GM19468 (cell line): ENCODE results near the gene FHL1.
"Not testable (repeated sequence)": the region's sequence is repeated elsewhere in the genome, so short reads cannot be mapped to it uniquely, and the experiment has no call there.

Source experiments
- ATAC-seq: cut with Tn5 transposase; IDR thresholded peaks from one replicate; pipeline ENCODE4 v1.9.1; 2021; ENCODE audit warnings: mild to moderate bottlenecking, moderate library complexity, moderate number of reproducible peaks; ENCODE audit not compliant: unreplicated experiment; ENCODE audit errors: extremely low read depth

FHL1 gene

GRCh38 chrX:136205882-136206380, 58.6 kb downstream of the FHL1 start:
- ATAC-seq, result no peak

- ATAC-seq, result no peak
Observed at GRCh38 chrX:136206916-136207315, 59.6 kb downstream of the FHL1 start.

GRCh38 chrX:136207546-136207945, 60.2 kb downstream of the FHL1 start:
- ATAC-seq, result no peak

- no peak for ATAC-seq
Observed at GRCh38 chrX:136209016-136209738, 61.8 kb downstream of the FHL1 start.

GRCh38 chrX:136209751-136210150, 62.4 kb downstream of the FHL1 start:
- ATAC-seq, result no peak

- no peak for ATAC-seq
Observed at GRCh38 chrX:136210243-136210642, 62.9 kb downstream of the FHL1 start.

- no peak for ATAC-seq
Observed at GRCh38 chrX:136210806-136211205, 63.5 kb downstream of the FHL1 start.

- ATAC-seq, result no peak
Observed at GRCh38 chrX:136211766-136212556, 64.6 kb downstream of the FHL1 start.

- no peak for ATAC-seq
Observed at GRCh38 chrX:136212557-136213111, 65.3 kb downstream of the FHL1 start.

- no peak for ATAC-seq
Observed at GRCh38 chrX:136214551-136214950, 67.2 kb downstream of the FHL1 start.

GRCh38 chrX:136215559-136215958, 68.2 kb downstream of the FHL1 start:
- ATAC-seq, result no peak

GRCh38 chrX:136219893-136220292, 72.6 kb downstream of the FHL1 start:
- ATAC-seq, result no peak

GRCh38 chrX:136220540-136220939, 73.2 kb downstream of the FHL1 start:
- ATAC-seq, result no peak

GRCh38 chrX:136220951-136221350, 73.6 kb downstream of the FHL1 start:
- ATAC-seq, result no peak

- no peak for ATAC-seq
Observed at GRCh38 chrX:136221851-136222513, 74.6 kb downstream of the FHL1 start.

- ATAC-seq, result no peak
Observed at GRCh38 chrX:136227074-136227473, 79.7 kb downstream of the FHL1 start.

GRCh38 chrX:136227948-136228838, 80.9 kb downstream of the FHL1 start:
- no peak for ATAC-seq

GRCh38 chrX:136228839-136229207, 81.5 kb downstream of the FHL1 start:
- no peak for ATAC-seq

- no peak for ATAC-seq
Observed at GRCh38 chrX:136237074-136237473, 89.7 kb downstream of the FHL1 start.

- not testable (repeated sequence) for ATAC-seq
Observed at GRCh38 chrX:136237849-136238248, 90.5 kb downstream of the FHL1 start.
